GM21360 (cell line): ENCODE results near the gene DDX24.

Experiments
- ATAC-seq: cut with Tn5 transposase; IDR thresholded peaks from one replicate; pipeline ENCODE4 v1.9.1; 2021; ENCODE audit warnings: mild to moderate bottlenecking, moderate library complexity; ENCODE audit not compliant: unreplicated experiment

Gene DDX24, protein sequence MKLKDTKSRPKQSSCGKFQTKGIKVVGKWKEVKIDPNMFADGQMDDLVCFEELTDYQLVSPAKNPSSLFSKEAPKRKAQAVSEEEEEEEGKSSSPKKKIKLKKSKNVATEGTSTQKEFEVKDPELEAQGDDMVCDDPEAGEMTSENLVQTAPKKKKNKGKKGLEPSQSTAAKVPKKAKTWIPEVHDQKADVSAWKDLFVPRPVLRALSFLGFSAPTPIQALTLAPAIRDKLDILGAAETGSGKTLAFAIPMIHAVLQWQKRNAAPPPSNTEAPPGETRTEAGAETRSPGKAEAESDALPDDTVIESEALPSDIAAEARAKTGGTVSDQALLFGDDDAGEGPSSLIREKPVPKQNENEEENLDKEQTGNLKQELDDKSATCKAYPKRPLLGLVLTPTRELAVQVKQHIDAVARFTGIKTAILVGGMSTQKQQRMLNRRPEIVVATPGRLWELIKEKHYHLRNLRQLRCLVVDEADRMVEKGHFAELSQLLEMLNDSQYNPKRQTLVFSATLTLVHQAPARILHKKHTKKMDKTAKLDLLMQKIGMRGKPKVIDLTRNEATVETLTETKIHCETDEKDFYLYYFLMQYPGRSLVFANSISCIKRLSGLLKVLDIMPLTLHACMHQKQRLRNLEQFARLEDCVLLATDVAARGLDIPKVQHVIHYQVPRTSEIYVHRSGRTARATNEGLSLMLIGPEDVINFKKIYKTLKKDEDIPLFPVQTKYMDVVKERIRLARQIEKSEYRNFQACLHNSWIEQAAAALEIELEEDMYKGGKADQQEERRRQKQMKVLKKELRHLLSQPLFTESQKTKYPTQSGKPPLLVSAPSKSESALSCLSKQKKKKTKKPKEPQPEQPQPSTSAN

DNA sequence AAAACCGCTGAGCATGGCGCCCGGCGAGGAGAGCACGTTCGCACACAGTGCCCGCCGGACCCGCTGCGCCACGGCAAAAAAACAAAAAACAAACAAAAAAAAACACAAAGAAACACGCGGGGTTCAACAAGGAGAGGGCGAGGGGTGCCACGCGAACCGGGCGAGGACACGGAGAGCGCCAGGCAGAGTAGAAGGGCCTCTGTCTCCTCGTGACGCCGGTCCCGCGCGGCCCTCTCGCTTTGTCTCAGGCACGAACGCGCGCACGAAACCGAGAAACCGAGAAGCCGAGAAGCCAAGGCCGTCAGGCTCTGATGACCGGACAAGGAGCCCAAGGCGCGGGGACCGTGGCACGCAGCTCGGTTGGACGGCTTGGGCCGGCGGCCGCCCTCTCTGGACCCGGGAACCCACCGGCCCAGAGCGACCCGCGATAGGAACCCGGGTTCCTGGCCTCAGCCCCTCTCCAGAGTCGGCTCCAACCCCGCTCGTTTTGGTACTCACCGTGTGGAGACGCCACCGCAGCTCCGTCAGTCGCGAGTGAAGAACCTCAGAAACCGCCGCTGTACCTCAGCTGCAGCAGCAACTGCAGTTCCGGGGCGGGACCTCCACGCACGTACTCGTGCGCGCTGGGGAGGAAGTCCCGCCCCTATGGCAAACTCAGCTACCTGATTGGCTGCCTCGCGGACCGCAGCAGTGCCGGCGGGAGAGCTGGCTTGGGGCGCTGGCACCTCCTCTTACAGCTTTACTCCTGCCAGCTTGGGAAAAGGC is at the start of gene DDX24, which contains the start of gene IFI27L1:
DDX24 (minus strand) TSS at position 582 of the 765 bp plus-strand sequence. CDS start 1,460 bp downstream, outside the sequence.
IFI27L1 (plus strand) TSS at position 690 of the 765 bp plus-strand sequence. CDS start 15,628 bp downstream, outside the sequence.
- ATAC-seq = peak; percentile 96

- ATAC-seq = no peak
Observed at GRCh38 chr14:94129758-94130414, 48.9 kb upstream of the DDX24 start.

- ATAC-seq = peak; percentile 90
Observed at GRCh38 chr14:94129111-94129757, 48.2 kb upstream of the DDX24 start, which contains the start of gene IFI27L2. Gene IFI27L2, minus strand, starts transcription at chr14:94129604. Its CDS starts 40 bp downstream, at chr14:94129564.

DNA sequence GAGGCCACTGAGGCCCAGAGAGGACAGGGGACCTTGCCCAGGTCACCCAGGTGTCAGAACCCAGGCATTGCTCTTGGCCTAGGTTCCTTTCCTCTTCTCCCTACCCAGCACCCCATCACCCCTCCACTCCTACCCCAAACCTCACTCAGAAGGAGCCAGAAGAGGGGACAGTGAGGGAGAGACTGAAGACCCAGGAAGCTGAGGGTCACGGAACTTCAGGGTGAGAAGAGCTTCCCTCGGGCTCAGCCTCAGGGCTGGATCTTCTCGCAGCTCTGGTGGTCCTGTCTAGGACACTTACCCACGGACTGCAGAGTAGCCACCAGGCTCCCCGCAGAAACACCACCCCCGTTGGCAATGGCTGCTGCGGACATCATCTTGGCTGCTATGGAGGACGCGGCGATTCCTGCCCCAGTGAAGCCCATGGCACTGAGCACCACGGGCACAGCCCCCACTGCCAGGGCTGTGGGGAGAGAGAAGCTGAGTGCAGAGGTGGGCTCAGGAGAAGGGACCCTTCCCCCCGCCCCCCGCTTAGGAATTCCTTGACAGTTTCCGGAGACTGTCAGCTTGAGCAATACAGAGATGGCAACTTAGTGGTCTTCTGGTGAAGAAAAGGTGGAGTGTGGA is 47.3 kb upstream of the DDX24 start:
- ATAC-seq = no peak

- ATAC-seq = no peak
Observed at GRCh38 chr14:94127330-94127729, 46.3 kb upstream of the DDX24 start.

GRCh38 chr14:94126800-94127199 is 45.8 kb upstream of the DDX24 start:
- no peak for ATAC-seq

DNA sequence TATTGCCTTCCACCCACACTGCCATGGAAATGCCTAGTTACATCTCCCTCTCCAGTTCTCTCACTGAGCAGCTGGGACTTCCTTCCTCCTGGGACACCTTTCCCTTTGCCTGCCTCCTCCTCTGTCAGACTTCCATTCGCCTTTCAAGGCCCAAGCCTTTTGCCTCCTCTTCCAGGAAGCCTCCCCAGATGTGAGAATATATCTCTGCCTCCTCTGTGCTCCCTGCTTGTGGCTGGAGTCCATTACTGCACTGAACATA is 45.3 kb upstream of the DDX24 start:
- no peak for ATAC-seq

GRCh38 chr14:94125659-94126418 is 44.8 kb upstream of the DDX24 start:
- ATAC-seq = no peak

DNA sequence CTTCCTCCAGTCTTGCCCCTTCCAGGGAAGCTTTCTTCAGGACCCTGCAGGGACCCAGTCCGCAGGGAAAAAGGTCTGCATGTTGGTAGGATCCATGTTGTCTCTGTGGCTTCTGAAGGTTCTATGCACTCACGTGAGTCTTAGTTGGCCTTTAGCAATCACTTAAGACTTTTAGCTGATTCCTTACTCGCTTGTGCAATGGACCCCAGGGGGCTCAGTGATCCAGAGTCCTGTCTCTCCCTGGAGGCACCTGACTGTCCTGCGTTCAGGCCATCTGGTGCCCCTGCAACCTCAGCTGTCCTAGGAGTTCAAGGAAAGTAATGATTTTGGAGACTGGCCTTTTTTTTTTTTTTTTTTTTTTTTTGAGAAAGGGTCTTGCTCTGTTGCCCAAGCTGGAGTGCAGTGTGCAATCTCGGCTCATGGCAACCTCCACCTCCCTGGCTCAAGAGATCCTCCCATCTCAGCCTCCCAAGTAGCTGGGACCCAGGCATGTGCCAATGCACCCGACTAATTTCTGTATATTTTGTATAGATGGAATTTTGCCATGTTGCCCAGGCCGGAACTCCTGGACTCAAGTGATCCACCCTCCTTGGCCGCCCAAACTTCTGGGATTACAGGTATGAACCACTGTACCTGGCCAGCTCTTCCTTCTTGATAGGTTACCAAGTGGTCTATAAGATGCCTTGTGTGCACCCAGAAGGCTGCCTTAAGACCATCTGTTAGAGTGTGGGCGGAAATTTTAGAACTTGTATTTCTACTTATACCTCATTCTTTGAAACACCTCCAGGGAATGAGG is 43.8 kb upstream of the DDX24 start:
- no peak for ATAC-seq

- ATAC-seq = no peak
Observed at GRCh38 chr14:94123868-94124267, 42.9 kb upstream of the DDX24 start.

DNA sequence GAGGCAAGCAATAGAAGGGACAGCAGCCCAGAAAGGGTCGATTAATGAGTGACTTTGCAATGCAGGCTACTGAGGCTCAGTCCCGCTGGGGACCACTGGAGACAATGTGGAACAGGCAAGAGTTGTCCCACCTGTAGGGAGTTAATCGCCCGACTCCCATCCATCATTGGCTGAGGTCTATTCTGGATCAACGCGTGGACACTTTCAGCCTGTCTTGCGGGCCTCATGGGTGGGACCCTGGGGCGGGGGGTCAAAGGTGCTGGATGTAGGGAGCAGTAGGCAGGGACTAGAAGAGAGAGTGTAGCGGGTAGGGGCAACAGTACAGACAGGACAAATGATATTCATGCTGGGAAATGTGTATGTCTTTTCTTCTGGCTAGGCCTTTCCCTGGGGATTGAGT is 42.3 kb upstream of the DDX24 start:
- no peak for ATAC-seq

- ATAC-seq = no peak
Observed at GRCh38 chr14:94122438-94122837, 41.4 kb upstream of the DDX24 start.

DNA sequence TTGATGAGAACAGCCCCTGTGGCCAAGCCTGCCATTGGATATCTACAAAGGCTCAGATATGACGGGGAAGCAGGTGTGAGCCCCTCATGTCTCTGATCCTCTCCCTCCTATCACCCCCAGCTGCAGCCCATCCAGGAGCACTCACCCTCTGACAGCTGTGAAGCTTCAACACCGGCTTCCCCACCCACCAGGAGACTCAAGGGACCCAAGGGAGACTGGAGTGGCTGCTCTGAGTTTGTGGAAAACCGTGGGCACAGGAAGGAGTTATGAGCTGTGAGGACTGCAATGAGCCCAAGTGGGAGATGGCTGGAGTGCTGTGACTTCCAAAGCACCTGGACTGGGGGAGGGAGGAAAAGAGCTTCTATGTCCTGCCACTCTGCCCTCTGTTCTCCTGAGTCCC is 40.5 kb upstream of the DDX24 start:
- no peak for ATAC-seq

GRCh38 chr14:94120667-94121340 is 39.8 kb upstream of the DDX24 start:
- ATAC-seq = no peak

DNA sequence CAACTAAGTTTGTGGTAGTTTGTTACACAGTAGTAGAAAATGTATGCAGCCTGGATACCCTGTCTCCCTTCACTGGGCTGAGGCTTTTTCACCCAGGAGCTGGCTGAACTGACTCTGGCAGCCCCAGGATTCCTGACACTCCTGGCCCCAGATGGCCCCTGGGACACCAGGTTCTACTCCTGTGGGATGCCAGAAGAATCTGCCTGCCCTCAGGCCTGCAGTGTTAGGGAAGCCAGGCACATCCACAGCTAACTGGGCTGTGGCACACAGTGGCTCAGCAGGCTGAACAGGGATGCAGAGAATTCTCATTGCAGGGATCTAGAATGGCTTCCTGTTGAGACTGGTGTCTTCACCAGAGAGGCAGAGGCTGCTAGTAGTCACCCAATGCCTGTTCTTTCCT is 38.1 kb upstream of the DDX24 start:
- ATAC-seq = no peak

GRCh38 chr14:94117856-94118255 is 36.9 kb upstream of the DDX24 start:
- ATAC-seq = no peak

- no peak for ATAC-seq
Observed at GRCh38 chr14:94116701-94117100, 35.7 kb upstream of the DDX24 start.

DNA sequence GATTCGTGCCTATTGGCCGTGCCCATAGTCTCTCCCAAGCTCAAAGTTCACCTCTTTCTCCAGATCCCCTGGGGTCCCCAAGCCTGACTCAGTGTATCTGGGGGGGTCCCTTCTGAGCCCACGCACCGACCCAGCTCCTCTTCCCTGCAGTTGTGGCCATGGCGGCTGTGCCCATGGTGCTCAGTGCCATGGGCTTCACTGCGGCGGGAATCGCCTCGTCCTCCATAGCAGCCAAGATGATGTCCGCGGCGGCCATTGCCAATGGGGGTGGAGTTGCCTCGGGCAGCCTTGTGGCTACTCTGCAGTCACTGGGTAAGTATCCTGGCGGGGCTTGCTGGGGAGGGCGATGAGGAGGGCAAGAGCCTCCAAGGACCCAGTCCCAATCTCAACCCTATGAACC is 34.6 kb upstream of the DDX24 start:
- no peak for ATAC-seq
